Peyer's patch (tissue), 4 donors: ENCODE measurements around the gene ZNF609.

ENCODE experiments used
- POLR2A ChIP-seq, 2 donors: fragments of 450-650 bp; IDR thresholded peaks; one replicate each; pipeline ENCODE4 v1.5.1; 2017; ENCODE audit warnings: antibody characterized with exemption in 2 of 2, mild to moderate bottlenecking in 2 of 2, moderate library complexity in 2 of 2
- TF ChIP-seq, protein P1 (sequence below), 6 experiments: fragments of 450-650 bp in 4 of 6; fragments of 200-600 bp in 2 of 6; sonication (generic) in 1 of 6; IDR thresholded peaks; one replicate each; pipeline ENCODE4 v1.5.1; 2017 to 2019; ENCODE audit warnings: antibody characterized with exemption in 6 of 6, mild to moderate bottlenecking in 3 of 6, moderate library complexity in 1 of 6

DNA sequence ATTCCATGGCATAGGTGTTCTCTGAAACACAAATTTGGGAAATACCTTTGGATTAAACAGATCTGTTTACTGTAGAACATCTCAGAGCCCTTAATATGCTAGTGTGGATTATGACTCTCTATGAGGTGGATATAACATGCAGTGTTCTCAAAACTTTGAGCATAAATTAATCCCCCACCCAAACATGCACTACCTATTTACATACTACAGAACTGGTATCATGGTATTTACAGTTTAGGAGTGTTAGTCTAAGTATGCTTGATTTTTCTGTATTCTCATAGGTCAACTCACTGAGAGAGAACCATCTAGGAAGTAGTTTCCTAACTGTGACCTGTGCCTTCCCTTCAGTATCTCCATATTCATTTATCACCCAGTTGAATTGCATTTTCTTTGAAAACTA, 30.9 kb upstream of the ZNF609 start:
- TF ChIP-seq, protein P1, sequence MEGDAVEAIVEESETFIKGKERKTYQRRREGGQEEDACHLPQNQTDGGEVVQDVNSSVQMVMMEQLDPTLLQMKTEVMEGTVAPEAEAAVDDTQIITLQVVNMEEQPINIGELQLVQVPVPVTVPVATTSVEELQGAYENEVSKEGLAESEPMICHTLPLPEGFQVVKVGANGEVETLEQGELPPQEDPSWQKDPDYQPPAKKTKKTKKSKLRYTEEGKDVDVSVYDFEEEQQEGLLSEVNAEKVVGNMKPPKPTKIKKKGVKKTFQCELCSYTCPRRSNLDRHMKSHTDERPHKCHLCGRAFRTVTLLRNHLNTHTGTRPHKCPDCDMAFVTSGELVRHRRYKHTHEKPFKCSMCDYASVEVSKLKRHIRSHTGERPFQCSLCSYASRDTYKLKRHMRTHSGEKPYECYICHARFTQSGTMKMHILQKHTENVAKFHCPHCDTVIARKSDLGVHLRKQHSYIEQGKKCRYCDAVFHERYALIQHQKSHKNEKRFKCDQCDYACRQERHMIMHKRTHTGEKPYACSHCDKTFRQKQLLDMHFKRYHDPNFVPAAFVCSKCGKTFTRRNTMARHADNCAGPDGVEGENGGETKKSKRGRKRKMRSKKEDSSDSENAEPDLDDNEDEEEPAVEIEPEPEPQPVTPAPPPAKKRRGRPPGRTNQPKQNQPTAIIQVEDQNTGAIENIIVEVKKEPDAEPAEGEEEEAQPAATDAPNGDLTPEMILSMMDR (IDR thresholded peaks at IDR 0.05) = no peak
- TF ChIP-seq POLR2A (IDR thresholded peaks at IDR 0.05) = no peak
